ENCODE data around the gene NR3C2.
"Not testable (repeated sequence)": the region's sequence is repeated elsewhere in the genome, so short reads cannot be mapped to it uniquely, and the experiment has no call there.

The NR3C2 gene

DNA sequence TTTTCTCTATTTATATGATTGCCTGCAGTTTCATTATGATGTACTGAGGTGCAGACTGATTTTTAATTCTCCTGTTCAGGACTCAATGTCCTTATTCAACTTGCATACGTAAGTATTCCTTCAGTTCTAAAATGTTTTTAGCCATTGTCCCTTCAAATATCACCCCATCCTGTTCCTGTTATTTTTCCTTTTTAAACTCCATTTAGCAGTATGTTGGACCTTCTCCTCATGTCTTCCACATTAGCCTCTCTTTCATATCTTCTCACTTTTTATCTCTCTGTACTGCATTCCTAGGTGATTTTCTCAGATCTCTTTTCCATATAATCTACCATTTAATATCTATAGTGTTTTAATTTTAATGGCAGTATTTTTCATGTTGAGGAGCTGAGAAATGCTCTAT, 317.7 kb downstream of the NR3C2 start:
- no peak overlapping the region for H3K27ac ChIP-seq
- TF ChIP-seq, protein P1, sequence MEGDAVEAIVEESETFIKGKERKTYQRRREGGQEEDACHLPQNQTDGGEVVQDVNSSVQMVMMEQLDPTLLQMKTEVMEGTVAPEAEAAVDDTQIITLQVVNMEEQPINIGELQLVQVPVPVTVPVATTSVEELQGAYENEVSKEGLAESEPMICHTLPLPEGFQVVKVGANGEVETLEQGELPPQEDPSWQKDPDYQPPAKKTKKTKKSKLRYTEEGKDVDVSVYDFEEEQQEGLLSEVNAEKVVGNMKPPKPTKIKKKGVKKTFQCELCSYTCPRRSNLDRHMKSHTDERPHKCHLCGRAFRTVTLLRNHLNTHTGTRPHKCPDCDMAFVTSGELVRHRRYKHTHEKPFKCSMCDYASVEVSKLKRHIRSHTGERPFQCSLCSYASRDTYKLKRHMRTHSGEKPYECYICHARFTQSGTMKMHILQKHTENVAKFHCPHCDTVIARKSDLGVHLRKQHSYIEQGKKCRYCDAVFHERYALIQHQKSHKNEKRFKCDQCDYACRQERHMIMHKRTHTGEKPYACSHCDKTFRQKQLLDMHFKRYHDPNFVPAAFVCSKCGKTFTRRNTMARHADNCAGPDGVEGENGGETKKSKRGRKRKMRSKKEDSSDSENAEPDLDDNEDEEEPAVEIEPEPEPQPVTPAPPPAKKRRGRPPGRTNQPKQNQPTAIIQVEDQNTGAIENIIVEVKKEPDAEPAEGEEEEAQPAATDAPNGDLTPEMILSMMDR (IDR thresholded peaks at IDR 0.05) = no peak

DNA sequence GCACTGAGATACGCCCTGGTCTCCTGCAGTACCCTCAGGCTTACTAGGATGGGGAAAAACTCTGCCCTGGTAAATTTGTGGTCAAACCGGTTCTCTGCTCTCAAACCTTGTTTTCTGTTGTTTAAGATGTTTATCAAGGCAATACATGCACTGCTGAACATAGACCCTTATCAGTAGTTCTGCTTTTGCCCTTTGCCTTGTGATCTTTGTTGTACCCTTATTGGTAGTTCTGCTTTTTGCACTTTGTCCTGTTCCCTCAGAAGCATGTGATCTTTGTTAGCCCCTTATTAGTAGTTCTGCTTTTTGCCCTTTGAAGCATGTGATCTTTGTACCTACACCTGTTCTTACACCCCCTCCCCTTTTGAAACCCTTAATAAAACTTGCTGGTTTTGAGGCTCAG, 319.1 kb downstream of the NR3C2 start:
- H3K27ac ChIP-seq = not testable (repeated sequence)

DNA sequence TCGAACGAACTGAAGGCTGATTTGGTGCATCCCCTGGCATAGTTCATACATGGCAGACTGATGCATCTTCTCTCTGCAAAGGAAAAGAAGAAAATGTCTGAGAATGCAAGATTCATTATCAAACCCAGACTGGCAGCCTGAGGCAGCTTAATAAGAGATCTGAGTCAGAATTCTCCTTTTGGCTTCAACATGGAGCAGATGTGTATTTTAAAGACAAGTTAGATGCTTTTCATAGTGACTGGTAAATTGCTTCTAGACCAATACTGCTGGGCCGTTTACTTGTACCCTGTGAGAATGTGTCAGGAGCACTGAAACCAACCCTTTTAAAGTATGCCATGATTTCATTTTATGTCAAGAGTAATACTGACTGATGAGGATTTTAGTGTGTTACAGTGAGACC, 322.0 kb downstream of the NR3C2 start:
- TF ChIP-seq, protein P1 (IDR thresholded peaks at IDR 0.05) = no peak
- TF ChIP-seq ZFX (IDR thresholded peaks at IDR 0.05; ENCODE audit: borderline replicate concordance) = no peak
- no peak overlapping the region for H3K27ac ChIP-seq

DNA sequence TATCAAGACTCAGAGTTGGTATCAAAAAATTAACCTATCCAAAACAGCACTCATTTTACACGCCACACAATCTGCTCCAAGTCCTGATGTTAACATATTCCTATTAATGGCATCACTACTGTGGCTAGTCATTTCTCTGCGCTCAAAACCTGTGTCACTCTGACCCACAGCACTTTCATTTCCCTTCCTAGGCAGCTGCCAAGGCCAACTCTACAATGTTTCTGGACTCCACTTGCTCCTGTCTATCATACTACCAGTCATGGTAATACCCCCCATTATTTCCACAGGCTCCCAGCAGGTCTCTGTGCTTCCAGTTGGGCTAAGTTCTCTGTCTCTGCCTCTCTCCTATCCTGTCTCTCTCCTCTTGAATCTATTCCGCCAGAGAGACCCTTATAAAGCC, 323.6 kb downstream of the NR3C2 start:
- TF ChIP-seq ZFX (IDR thresholded peaks at IDR 0.05; ENCODE audit: borderline replicate concordance) = no peak
- TF ChIP-seq, protein P1 (IDR thresholded peaks at IDR 0.05) = no peak
- no peak overlapping the region for H3K27ac ChIP-seq

DNA sequence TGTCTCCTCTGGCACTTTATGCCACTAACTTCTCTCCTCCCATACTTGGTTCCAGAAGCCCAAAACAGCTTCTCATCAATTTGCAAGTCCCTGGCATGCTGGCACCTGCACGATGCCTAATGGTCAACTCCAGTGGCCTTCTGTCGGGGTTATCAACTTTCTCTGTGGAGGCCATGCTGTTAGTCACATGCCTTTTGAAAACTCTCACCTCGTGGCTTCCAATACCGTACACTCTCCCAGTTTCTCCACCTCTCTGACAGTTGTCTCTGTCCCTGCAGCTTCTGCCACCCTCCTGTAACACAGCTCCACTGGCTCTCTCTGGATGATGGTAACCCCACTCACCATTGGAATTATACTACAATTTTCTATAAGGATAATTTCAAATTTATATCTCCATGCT, 324.0 kb downstream of the NR3C2 start:
- TF ChIP-seq, protein P1 (IDR thresholded peaks at IDR 0.05) = no peak
- no peak overlapping the region for H3K27ac ChIP-seq

DNA sequence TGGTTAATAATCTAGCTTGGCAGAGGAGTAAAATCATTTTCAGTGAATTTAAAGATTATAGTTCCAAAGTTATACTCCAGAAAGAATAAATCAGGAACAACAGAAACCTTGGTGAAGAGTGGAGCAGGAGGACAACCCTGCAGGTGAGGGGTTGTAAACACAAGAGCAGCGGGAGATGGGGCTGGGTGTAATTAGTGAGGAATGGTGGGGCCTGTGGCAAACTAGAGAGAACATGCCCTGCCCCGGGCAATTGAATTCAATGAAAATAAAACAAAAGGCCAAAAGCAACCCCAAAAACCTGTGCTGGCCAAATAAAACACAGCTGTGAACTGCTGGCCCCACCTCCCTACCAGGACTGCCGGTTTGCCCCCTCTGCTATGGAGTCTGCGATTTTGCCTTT, 325.2 kb downstream of the NR3C2 start:
- H3K27ac ChIP-seq = no peak overlapping the region
- no peak for TF ChIP-seq ZFX (IDR thresholded peaks at IDR 0.05; ENCODE audit: borderline replicate concordance)
- TF ChIP-seq, protein P1 (IDR thresholded peaks at IDR 0.05) = no peak

DNA sequence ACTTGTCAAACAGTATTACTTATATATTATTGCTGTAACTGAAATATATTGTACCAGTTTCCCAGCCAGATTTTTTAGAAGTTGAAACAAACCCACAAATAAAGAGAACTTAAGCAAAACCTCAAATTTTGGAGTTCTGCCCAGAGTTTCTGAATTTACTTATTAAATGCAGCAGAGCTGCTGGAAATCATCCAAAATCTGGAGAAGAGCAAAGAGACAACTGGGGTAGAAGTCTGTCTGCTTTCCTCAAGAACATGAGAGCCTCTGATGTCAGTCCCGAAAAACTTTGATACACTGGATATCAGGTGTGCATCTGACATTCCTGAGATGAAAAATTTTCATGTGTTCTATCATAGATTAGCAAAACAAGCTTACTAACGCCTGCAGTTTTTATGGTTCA, 325.9 kb downstream of the NR3C2 start:
- H3K27ac ChIP-seq = no peak overlapping the region
- TF ChIP-seq ZFX (IDR thresholded peaks at IDR 0.05; ENCODE audit: borderline replicate concordance) = no peak
- TF ChIP-seq, protein P1 (IDR thresholded peaks at IDR 0.05) = no peak

DNA sequence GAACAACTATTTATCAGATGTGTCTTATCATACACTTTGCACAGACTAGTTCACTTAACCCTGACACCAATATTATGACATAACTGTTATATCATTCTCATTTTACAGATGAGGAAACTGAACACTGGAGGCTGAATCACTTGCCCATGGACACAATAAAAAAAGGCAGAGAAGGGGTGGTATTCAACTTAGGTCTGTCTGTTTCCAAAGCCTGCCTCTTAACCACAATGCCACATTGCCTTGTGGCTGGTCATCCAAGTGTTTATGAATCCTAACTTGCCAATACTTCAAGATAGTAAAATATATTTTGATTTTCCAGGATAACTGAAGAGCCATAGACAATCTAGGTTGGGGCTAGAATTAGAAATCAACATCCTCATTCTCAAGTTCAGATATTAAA, 327.8 kb downstream of the NR3C2 start:
- TF ChIP-seq, protein P1 (IDR thresholded peaks at IDR 0.05) = no peak
- TF ChIP-seq ZFX (IDR thresholded peaks at IDR 0.05; ENCODE audit: borderline replicate concordance) = no peak
- no peak overlapping the region for H3K27ac ChIP-seq
